ENCODE results near the gene MINPP1.
"Not testable (repeated sequence)": the region's sequence is repeated elsewhere in the genome, so short reads cannot be mapped to it uniquely, and the experiment has no call there.

Gene MINPP1

DNA sequence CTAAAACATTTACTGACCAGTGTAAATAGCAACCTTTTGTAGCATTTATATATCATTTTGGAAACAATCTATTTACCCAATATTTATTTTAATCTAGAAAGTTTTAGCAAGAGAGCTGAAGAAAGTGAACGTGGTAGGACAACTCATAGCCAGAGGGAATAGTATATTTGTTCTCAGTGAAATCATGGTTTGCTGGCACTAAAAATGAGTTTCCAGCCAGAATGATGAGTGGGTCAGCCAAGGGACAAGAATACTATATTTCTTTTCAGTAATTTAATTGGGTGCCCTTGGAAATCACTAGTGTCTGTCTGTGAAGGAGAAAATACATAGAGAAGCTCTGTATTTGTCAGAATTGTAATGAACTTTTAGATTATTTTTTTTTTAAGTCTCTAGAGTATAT, 74.9 kb downstream of the MINPP1 start:
- TF ChIP-seq CTCF (IDR thresholded peaks at IDR 0.05; ENCODE audit: extremely low read depth, missing control alignments), result no peak
- DNase-seq (ENCODE audit: low spot score), result no peak

GRCh38 chr10:87580016-87580415, 75.3 kb downstream of the MINPP1 start:
- no peak for TF ChIP-seq CTCF (IDR thresholded peaks at IDR 0.05; ENCODE audit: extremely low read depth, missing control alignments)
- no peak for DNase-seq (ENCODE audit: low spot score)

GRCh38 chr10:87585565-87586514, 81.1 kb downstream of the MINPP1 start:
- DNase-seq (ENCODE audit: low spot score), result no peak
- TF ChIP-seq CTCF (IDR thresholded peaks at IDR 0.05; ENCODE audit: extremely low read depth, missing control alignments), result no peak

DNA sequence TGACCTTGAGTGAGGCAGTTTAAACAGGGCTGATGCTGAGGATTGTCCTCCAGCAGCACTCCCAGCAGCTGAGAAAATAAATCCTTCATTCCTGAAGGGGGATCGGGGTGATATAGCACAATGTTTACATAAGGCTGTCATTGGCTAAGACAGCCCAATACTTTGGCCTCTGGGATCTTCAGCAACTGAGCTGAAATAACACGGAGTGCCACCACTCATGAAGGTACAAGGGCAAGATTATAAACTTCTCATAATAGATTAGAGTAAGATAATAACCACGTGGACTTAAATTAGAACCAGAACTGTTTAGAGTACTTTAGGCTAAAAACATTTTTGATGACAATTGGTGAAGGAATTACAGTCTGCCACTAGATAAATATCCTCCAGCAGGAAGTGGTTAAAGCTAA, 85.0 kb downstream of the MINPP1 start:
- no peak for TF ChIP-seq CTCF (IDR thresholded peaks at IDR 0.05; ENCODE audit: extremely low read depth, missing control alignments)
- no peak for DNase-seq (ENCODE audit: low spot score)

GRCh38 chr10:87590705-87591588, 86.3 kb downstream of the MINPP1 start:
- TF ChIP-seq CTCF (IDR thresholded peaks at IDR 0.05; ENCODE audit: extremely low read depth, missing control alignments), result no peak
- DNase-seq (ENCODE audit: low spot score), result no peak

- DNase-seq (ENCODE audit: low spot score), result no peak
- no peak for TF ChIP-seq CTCF (IDR thresholded peaks at IDR 0.05; ENCODE audit: extremely low read depth, missing control alignments)
Observed at GRCh38 chr10:87591589-87591886, 86.8 kb downstream of the MINPP1 start.

- not testable (repeated sequence) for DNase-seq (ENCODE audit: low spot score)
Observed at GRCh38 chr10:87592920-87593319, 88.2 kb downstream of the MINPP1 start.

Measured in GM20000 (cell line).